Lower lobe of right lung (tissue), 2 donors: ENCODE measurements around the gene HOXA11. TPM values are rescaled to one million over a fixed set of nuclear protein-coding genes. Genes with fewer than 3 reads are reported as not detected.

ENCODE experiments used
- ATAC-seq, 2 donors: fragments of 200-7000 bp; cut with Tn5 transposase; one replicate each; pipeline ENCODE4 v1.9.1; 2020 to 2022; ENCODE audit warnings: mild to moderate bottlenecking in 2 of 2, moderate library complexity in 2 of 2
- DNase-seq: peaks from one replicate; pipeline ENCODE4 v3.0.0-alpha.2; 2020
- H3K27ac ChIP-seq: fragments of 200-600 bp; one replicate; pipeline ENCODE4 v1.8.0; 2022
- H3K27me3 ChIP-seq: fragments of 200-600 bp; one replicate; pipeline ENCODE4 v1.8.0; 2022; ENCODE audit warnings: low read depth
- H3K36me3 ChIP-seq: fragments of 200-600 bp; one replicate; pipeline ENCODE4 v1.8.0; 2022; ENCODE audit warnings: mild to moderate bottlenecking
- H3K4me1 ChIP-seq: fragments of 200-600 bp; one replicate; pipeline ENCODE4 v1.8.0; 2022
- H3K4me3 ChIP-seq: fragments of 200-600 bp; one replicate; pipeline ENCODE4 v1.8.0; 2022; ENCODE audit warnings: mild to moderate bottlenecking
- H3K9me3 ChIP-seq: fragments of 200-600 bp; one replicate; pipeline ENCODE4 v1.8.0; 2022
- intact Hi-C: fragments of 100-400 bp; cut with DNase I; formaldehyde crosslinking; loops from one replicate; pipeline ENCODE4 v1.11.0; 2022
- total RNA-seq: library from RNA; stranded (reverse); fragmentation: NEBNext Ultra II Directional; extraction: Animal tissue kit (Norgen Biotek cat#: 25700); gene quantifications from one replicate; pipeline ENCODE4 v1.2.1, GENCODE V29; 2021
- TF ChIP-seq, protein P1 (sequence below): fragments of 200-600 bp; IDR thresholded peaks from one replicate; pipeline ENCODE4 v1.8.0; 2022; ENCODE audit warnings: antibody characterized with exemption, mild to moderate bottlenecking
- donor health status: DM: no; HTN: yes; CAD: no; lungs with severe emphysema.

The HOXA11 gene
- total RNA-seq, 1 donor from 2014 or later: not detected

DNA sequence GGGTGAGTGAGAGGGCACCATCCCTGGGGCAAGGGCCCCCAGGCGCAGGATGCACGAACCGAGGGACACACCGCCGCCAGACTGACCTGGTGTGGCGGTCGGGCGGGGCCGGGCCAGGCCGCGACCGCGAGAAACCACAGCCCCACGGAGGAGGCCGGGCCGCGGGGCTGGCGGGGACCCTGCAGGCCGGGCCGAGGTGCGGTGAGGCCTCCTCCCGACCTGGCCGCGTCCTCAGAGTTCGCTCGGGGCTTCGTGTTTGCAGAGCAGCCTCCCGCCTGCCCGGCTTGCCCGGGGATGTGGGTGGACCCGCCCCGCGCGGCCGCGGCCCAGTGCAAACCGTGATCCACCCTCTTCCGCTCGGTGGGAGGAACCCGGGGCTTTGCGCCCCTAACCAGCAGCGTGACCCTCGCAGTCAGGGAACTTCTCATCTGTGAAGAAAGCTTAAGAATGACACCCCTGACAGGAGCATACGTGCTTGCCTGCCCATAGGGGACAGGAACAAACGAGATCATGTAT lies 35.5 kb upstream of the HOXA11 start:
- no peaks in the 10 kb centered on the region for H3K9me3 ChIP-seq
- peaks cover 92% of the 10 kb centered on the region for H3K27me3 ChIP-seq
- peak in 1 of 2 donors; percentile 29 for ATAC-seq
- peak overlapping the region; percentile 27 for H3K4me3 ChIP-seq
- DNase-seq: no peak
- no peak overlapping the region for H3K27ac ChIP-seq
- no peaks in the 10 kb centered on the region for H3K36me3 ChIP-seq
- TF ChIP-seq, protein P1, sequence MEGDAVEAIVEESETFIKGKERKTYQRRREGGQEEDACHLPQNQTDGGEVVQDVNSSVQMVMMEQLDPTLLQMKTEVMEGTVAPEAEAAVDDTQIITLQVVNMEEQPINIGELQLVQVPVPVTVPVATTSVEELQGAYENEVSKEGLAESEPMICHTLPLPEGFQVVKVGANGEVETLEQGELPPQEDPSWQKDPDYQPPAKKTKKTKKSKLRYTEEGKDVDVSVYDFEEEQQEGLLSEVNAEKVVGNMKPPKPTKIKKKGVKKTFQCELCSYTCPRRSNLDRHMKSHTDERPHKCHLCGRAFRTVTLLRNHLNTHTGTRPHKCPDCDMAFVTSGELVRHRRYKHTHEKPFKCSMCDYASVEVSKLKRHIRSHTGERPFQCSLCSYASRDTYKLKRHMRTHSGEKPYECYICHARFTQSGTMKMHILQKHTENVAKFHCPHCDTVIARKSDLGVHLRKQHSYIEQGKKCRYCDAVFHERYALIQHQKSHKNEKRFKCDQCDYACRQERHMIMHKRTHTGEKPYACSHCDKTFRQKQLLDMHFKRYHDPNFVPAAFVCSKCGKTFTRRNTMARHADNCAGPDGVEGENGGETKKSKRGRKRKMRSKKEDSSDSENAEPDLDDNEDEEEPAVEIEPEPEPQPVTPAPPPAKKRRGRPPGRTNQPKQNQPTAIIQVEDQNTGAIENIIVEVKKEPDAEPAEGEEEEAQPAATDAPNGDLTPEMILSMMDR: no peak
- intact Hi-C loops: no loop called here
- no peaks in the 10 kb centered on the region for H3K4me1 ChIP-seq

DNA sequence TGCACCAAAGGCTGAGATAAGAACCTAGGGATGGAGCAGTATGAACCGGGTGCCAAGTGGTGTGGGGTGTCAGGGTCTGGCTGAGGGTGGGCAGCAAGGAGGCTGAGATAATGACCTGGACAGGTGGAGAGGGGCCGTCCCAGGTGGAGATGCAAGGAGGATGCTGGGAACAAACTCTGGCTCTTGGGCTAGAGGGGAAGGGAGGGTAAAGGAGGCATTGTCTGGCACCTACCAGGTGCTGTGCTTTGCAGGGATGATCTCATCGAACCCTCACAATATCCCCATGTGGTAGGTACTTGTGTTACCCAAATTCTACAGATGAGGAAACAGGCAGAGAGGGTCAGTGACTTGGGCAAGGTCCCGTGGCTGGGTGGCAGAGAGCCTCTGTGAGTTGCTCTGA lies 34.8 kb upstream of the HOXA11 start:
- Histone ChIP-seq H3K27me3 (peaks cover 92% of the 10 kb centered on the region), H3K4me3 (no peak overlapping the region), H3K36me3 (no peaks in the 10 kb centered on the region), H3K9me3 (no peaks in the 10 kb centered on the region), H3K4me1 (no peaks in the 10 kb centered on the region), H3K27ac (no peak overlapping the region)
- DNase-seq (no peak), ATAC-seq (no peak)
- TF ChIP-seq, protein P1: no peak
- intact Hi-C loops: no loop called here

DNA sequence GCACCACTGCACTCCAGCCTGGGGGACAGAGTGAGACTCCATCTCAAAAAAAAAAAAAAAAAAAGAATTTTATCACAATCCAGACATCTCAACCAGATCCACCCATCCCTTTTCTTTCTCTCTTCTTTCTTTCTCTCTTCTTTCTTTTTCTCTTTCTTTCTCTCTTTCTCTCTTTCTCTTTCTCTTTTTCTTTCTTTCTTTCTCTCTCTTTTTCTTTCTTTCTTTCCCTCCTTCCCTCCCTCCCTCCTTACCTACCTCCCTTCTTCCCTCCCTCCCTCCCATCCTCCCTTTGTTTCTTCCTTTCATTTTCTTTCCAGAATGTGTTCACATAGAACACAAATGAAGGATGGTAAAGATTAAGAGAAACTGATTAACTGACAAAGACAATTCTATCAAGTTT lies 32.9 kb upstream of the HOXA11 start:
- DNase-seq (no peak), ATAC-seq (no peak)
- H3K27me3 ChIP-seq: peaks cover 92% of the 10 kb centered on the region
- no peak overlapping the region for H3K4me3 ChIP-seq
- H3K36me3 ChIP-seq: no peaks in the 10 kb centered on the region
- intact Hi-C loops: no loop called here
- H3K4me1 ChIP-seq: peaks cover 7% of the 10 kb centered on the region
- H3K27ac ChIP-seq: no peak overlapping the region
- no peaks in the 10 kb centered on the region for H3K9me3 ChIP-seq
- TF ChIP-seq, protein P1: no peak

DNA sequence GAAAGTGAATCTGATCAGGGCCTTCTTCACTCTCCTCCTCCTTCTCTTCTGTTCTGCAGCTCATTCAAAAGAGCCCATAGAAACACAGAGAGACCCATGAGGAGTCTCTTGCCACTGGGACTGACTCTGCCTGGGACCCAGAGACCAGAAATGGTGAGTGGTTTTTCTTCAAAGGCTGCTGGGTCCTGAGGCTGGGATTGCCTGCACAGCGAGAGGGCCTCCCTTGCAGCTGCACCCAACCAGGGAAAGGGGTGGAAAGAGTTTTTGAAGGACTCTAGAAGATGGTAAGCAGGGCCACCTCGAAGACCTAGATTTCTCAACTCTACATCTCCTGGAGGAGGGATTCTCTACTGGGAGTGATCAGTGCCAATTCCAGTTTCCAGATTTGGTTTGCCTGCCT lies 30.3 kb upstream of the HOXA11 start:
- no peaks in the 10 kb centered on the region for H3K9me3 ChIP-seq
- H3K27ac ChIP-seq: no peak overlapping the region
- ATAC-seq: no peak
- peaks cover 92% of the 10 kb centered on the region for H3K27me3 ChIP-seq
- H3K4me1 ChIP-seq: peaks cover 19% of the 10 kb centered on the region
- no peak overlapping the region for H3K4me3 ChIP-seq
- intact Hi-C loops: no loop called here
- no peak for DNase-seq
- TF ChIP-seq, protein P1: no peak
- H3K36me3 ChIP-seq: no peaks in the 10 kb centered on the region

DNA sequence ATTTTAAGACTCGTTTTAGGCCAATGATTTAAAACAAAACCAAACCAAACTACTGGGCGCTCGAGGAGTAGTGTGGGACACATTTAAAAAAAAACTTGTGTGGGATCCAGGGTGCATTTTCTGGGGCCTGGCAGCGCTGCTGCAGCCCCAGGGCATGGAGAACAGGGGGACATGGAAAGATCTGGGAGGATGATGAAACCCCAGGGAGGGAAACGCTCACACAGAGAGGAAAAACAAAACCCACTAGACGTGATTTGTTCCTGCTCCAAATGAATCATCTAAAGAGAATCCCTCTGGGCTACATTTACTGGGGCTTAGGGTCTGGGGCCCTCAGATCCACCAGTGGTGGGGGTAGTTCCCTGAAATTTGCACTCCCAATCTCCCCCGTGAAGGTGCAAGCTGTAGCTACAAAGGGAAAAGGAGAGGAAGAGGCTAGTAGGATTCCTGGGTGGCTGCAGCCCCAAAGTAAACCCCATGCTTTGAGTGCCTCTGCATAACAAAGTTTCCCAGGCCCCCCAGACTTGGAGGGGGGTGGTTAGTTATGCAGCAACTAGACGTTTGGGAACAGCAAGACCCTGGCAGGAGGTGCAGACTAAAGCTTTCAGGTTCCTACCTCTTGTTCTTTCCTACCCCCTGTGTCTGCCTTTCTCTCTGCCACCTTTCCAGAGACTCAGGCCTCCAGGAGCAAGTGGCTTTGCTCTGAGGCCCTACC lies 29.4 kb upstream of the HOXA11 start:
- H3K36me3 ChIP-seq: no peaks in the 10 kb centered on the region
- intact Hi-C loops: no loop called here
- TF ChIP-seq, protein P1: no peak
- peaks cover 20% of the 10 kb centered on the region for H3K4me1 ChIP-seq
- DNase-seq (no peak), ATAC-seq (no peak)
- H3K9me3 ChIP-seq: no peaks in the 10 kb centered on the region
- no peak overlapping the region for H3K27ac ChIP-seq
- peaks cover 92% of the 10 kb centered on the region for H3K27me3 ChIP-seq
- H3K4me3 ChIP-seq: no peak overlapping the region
